NCI-H2227 (cell line): ENCODE data around the gene WDFY2.

Source experiments
- DNase-seq: peaks from one replicate; lab custom pipeline; 2025; ENCODE audit not compliant: unreplicated experiment; lab: John Stamatoyannopoulos, UW

The WDFY2 gene

DNA sequence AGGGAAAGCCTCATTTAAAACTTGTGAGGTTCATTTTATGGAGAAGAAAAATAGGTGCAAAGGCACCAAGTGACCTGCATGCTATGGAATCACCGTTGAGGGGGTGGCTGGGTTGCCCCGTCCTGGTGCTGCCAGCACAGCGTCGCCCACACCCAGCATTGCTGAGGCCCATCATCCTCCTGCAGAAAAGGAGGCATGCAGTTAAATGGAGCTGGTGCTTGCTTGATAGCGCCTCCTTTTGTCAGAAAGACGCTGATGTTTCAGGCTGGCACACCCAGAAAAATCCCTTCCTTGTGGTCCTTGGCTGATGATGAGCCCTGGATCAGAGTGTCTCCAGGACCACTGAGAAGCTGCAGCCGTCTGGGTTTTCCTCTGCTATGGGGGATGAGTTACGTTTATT, 182.8 kb downstream of the WDFY2 start:
- DNase-seq: no peak

DNA sequence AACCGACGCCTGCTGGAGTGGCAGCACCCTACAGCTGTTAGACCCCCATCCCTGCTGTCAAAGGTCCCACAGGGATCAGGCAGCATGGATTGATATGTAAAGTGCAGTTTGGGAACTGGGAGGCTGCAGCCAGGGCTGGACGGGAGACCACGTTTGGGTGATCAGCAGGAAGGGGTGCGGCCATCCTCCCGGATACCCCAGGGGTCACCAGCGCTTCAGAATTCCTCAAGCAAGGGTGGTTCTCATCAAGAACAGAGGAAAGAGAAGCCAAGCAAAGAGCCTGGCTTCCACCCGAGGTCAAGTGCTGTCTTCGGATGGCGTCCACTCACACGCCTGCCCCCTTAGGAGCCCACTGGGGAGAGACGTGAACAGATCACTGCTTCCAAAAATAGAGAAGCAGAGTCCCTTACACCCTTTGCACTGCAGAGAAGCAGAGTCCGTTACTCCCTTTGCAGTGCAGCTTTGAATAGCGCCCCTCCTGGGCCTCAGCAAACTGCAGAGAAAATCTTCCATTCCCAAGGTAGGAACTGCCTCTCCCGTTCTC, 184.2 kb downstream of the WDFY2 start:
- no peak for DNase-seq

DNA sequence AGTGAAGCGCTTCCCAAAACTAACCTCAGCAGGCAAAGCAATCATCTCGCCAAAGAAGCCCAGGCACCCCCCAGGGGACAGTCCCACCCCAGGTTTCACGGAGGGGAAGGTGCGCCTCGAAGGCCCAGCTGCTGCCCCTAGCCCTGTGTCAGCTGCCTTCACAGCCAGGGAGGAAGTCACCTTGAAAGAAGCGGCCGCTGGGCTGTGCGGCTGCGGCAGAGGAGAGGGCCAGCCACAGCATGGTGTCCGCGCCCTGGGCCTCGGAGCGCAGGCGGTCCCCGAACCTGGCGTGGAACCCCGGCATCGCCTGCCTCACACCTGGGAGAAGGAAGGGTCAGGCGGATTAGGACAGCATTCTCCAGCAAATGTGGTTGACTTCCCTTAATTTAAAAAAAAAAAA, 184.7 kb downstream of the WDFY2 start:
- DNase-seq: no peak

DNA sequence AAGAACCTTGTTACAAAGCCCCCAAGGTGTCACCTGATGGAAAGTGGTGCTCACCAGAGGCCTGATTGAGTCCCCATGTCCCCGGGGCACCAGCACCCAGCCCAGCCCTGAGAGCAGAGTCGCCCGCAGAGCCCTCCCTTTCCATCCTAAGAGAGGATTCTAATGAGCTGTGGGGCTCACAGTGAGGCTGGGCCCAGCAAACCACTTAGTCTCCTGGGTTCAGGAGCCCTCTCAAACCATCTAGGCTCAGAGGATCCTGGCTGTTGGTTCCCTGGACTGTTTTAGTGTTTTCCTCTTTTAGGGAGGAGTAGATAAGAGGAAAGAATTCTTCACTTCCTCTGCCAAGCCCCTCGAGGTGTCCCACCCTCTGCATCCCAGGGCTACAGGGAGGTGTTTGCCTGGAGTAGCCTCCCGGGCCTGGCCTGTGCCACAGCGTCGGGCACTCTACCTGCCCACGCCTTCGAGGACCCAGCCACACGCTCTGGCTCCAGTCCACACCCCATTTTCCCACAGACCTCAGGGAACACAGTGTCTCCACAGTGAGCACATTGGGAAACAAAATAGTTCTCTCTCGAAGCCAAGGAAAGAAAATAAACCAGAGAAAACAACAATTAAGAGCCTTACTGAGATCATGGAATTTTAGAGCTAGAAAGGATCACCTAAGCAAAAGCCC, 185.3 kb downstream of the WDFY2 start:
- DNase-seq: no peak

DNA sequence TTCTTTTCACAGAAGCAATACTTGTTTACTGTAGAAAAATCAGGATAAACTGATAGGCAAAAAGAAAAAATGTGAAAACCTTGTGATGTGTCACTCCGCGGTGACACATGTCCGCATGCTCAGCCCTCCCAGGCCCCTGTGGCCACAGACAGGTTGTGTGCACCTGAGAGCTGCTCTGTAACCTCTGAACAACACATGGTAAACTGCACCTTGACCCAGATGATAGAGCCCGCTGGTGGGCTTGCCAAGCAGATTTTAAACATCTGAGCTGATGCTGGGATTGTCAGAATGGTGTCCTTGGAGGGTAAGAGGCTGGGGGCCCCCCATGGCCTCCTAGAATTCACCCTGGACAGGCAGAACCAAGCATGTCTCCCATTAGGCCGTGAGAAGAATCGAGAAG, 185.9 kb downstream of the WDFY2 start:
- no peak for DNase-seq

DNA sequence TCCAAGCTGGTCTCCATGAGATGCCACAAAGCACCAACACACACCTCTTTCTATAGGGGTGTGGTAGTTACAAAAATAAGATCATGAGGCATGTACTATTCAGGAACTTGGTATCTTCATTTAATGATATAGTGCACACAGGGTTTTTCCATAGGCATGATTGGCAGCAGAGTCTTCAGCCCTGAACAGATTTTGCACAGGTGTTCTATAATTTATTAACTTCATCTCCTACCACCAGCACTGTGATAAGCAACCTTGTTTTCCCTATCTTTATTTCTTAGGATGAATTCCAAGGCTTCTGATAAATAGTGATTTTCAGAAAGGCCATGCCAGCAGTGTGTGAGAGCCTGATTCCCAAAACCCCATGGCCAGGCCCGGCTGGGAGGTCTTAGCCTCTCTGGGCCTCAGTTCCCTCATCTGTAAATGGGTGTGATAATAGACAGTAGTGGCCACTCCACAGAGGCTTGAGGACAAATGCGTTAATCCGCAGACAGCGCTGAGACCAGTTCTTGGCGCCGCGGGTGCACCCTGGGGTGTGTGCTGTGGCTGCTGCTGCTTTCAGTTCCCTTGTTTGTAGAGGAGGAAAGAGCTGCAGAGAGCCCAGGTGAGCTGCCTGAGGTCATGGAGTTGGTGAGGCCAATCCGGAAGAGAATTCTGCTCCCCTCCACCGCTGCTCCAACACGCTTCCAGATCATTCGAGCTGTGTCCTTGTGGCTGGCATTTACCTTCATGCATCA, 186.6 kb downstream of the WDFY2 start:
- DNase-seq: no peak

DNA sequence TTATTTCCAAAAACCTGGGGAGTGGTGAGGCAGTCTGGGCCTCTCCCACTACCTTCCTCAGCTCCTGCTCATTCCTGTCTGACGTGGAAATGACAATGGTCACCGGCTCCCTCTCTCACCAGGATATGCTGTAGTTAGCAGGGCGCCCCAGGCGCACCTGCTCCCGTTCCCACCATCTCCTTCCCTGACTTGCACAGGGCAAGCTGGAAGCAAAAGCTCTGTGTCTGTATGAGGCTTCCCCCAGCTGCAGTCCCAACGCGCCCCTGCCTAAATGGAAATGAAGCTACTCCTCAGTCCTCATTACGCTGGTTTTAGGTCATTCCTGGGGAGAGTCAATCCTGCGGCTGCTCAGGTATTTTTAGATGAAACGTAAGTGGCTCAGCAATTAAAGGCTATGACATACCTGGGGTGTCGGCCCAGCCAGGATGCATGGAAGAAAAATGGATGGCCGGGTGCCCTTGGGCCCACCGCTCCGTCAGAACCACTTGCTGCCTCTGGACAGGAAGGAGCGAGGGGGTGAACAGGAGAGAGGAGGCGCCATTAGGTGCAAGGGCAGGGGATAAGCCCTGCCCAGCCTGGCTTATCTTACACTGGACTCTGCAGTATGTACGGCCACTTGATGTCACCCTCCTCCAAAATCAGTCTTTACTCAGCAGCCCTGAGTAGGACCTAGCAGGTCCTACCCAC, 187.3 kb downstream of the WDFY2 start:
- no peak for DNase-seq

DNA sequence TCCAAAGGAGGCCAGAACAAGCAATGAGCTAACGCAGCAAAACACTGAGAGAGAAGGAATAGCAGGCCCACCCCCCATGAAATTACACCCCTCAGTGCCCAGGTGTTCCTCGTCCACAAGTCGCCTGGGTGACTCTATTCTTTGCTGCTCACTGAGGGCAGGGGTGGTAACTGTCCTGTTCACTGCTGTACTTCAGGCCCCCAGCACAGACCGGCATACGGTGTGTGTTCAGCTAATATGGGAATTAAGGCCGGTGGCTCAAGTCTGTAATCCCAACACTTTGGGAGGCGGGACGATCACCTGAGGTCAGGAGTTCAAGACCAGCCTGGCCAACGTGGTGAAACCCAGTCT, 187.8 kb downstream of the WDFY2 start:
- DNase-seq: no peak

DNA sequence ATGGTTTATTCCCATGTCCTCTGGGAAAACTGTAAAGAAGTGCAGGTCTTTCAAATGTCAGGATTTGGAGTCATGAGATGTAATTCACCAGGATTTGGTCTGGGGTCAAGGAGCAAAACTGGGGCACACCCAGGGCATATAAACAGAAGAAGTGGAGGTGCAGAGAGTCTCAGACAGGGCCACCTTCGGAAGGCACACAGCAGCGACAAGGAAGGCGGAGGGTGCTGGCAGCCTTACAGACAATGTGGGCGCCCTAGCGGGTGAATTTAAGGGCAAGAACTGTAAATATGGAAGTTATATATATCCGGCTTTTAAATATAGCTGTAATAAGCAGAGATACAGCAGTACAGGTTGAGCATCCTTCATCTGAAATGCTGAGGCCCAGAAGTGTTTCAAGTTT, 188.5 kb downstream of the WDFY2 start:
- no peak for DNase-seq

DNA sequence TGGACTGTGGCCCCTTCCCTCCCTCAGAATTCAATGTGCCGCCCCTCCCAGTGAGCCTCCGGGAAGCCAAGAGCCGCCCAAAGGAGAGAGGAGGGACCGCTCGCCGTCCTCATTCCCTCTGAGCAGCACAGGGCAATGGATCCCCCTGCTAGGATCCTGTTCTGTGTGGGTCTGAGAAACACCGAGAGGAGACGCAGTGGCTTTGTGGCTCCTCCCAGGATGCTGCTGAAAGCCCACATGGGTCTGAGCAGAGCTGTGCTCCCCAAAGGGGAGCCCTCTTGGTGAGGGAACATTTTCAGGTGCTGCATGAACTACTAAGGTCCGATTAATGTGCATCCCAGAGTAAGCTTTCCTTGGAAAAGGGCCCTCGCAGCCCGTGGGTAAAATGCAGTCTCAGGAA, 189.3 kb downstream of the WDFY2 start:
- no peak for DNase-seq

DNA sequence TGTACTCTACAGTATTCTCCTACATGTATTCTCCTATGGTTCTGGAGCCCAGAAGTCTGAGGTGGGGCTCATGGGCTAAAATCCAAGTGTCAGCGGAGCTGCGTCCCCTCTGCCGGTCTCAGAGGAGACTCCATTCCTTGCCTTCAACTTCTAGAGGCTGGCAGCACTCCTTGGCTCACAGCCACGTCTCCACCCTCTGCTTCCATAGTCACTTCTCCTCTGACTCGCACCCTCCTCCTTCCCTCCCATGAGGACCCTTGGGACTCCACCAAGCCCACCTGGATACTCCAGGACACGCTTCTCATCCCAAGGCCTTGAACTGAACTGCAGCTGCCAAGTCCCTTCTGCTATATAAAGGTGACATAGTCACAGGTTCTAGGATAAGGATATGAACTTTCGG, 191.9 kb downstream of the WDFY2 start:
- no peak for DNase-seq

DNA sequence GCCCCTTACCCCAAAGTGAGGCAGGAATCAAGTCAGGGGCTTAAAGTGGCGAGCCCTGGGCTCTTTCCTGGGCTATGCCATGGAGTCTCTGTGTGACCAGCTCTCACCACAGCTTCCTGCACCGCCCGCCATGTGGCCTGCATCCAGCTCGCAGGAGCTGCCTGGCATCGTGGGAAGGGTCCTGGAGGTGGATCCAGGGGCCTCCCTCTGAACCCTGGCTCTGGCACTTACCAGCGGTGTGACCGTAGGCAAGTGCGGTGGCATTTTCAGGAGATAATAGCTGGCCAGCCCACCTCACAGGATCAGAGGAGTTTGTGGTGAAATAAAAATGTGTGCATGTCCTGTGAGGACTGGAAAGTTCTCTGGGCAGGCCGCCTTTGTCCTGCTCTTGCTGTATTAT, 193.7 kb downstream of the WDFY2 start:
- no peak for DNase-seq

DNA sequence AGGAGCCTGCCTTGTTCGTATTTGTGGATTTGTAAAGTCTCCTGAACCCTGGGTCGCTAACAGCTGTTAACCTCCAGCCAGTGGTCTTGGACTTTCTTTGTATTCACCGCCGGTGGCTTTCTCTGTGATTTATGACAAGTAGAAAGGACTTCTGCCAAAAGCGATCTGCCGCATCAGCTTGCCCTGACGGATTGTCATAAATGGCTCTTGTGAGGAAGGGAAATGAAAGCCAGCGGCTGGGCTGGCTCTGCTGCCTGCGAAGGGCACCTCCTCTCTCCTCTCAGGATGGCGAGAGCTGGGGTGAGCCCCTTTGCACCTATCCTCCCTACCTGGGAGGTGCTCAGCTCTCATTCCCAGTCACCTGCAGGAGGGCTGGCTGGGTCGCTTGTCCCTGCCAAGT, 194.1 kb downstream of the WDFY2 start:
- DNase-seq: peak; percentile 24

DNA sequence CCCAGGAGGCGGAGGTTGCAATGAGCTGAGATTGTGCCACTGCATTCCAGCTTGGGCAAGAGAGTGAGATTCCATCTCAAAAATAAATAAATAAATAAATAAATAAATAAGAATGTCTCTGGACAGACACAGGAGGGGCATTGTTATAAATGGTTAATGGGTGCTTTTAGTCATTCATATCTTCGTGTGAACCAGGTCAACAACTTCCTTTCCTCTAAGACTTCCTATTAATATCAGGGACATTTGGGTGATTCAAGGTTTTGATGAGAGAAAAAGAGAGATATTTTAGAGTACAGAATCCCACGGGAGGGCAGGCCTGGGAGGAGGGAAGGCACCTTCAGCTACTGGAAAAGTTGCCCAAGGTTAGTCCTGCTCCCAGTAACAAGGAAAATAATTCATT, 195.8 kb downstream of the WDFY2 start:
- no peak for DNase-seq

DNA sequence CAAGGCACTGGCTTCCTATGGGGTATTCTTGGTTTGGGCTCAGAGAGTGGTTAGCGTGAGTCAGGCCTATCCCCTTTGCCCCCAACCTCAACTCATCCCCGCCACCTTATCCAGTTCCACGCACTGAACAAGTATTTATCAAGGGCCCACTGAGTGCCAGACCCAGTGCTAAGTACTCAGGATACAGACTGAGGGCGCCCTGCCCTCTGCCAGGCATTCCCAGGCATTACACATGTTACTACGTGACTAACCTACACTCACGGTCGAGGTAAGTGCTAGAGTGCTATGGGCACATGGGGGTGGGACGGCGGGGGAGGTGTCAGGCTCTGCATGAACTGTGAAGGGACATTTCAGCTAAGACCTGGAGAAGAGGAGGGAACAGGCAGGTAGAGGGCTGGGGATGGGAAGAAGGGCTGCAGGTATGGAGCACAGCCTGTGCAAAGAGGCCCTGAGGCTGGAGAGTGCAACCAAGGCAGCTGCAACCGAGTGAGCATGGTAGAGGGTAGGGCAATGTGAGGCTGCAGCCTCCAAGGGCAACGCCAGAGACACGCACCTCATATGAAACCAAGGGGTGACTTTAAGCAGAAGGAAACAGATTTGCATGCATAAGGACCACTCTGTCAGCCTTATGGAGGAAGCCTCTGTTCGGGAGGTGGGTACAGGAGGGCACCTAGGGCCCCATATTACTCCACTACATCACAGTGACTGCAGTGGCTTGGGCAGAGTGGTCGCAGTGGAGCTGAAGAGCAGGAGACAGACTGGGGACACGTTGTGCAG, 197.2 kb downstream of the WDFY2 start:
- DNase-seq: no peak

DNA sequence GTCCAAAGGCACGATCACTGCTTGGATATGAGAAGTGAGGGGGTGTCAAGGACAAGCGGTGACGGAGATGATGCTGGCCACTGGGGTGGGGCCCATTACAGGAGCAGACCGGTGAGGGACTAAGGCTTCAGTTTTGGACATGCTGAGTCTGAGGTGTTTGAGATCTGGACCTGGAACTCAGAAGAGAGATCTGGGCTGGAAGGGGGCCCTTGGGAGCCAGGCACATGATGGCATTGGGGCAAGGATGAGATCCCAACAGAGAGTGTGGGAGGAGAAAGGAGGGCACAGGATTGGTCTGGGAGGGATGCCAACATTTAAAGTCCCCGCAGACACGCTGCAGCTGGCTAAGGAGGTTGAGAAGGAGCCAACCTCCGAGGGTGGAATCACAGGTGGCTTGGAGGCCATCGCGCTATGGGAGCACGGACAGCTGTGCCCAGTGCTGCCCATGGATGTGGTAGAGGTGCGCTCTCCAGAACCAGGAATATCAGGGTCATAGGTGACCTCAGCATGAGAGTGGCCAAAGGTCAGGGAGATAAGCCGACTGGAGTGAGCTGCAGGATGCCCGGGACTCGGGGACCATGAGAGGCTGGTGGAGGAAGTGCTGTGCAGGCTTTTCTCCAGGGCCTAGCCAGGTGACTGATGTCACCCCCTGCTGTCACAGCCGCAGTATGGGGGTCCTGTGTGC, 197.9 kb downstream of the WDFY2 start:
- DNase-seq: no peak

DNA sequence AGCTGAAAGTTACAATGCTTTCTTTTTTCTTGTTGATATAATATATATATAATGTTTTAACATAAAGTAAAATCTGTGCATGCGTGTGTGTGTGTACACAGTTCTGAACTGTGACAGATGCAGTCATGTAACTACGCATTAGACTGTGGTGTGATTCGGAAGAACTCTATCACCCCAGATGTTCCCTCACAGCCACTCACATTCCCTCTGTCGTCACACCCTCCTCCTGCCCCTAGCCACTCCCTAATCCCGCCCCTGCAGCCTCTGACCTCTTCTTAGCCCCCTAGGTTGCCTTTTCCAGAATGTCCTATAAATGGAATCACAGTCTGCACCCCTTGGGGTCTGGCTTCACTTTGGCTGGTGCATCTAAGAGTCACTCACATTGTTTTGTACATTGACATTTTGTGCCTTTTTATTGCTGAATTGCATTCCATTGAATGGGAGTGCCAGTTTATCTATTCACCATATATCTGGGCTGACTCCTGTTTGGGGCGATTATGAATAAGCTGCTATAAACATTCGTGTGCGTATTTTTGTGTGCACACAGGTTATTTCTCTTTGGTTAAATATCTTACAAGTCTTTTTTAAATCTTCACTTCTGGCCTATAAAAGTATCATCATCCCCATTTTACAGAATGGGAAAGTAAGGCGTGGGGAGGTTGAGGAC, 199.3 kb downstream of the WDFY2 start:
- no peak for DNase-seq

DNA sequence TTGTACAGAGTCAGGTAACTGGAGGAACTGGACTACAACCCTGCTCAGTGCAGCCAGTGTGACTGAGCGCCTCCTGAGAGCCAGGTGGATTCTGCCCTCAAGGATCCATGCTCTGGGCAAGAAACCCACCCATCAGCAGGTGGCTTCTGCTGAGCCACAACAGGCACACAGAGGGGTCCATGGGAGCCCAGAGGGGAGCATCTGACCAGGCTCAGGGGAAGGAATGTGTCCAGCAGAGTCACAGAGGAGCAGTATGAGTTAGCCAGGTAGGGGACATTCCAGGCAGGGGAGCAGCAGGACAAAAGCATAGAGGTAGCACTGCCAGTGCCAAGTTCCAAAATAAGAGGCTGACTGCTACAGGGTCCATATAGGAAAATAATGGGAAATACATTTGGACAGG, 199.8 kb downstream of the WDFY2 start:
- no peak for DNase-seq

DNA sequence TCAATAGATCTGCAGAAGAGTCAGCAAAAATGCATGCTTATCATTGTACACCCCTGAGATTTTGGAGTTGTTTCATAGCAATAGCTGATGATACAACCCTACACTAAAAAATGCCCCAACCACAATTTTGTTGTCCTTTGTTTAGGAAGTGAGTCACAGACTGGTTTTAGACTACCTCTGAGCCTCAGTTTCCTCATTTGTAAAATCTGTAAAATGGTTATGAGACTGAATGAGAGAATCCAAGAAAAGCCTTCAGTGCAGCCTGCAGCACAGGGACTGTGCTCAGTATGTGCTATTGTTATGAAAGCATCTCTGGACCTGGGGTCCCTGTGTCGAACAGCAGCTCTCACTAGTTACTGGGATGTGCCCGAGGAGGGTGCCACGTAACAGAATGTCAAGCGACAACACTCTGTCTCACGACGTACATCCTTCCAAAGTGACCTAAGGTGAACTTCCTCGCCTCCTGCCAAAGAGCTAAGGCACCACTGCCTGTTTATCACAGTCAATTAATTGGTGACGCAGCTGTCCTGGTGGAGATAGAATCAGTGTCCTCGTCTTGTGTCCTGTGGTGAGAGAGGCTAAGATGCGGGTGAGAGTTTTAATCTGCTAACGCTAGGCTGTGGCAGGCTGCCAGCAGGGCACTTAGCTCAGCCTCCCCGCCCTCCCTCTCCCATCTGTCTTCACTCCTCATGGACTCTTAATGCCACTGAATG, 201.6 kb downstream of the WDFY2 start:
- DNase-seq: peak; percentile 94
